Upper lobe of left lung (tissue), 6 donors: ENCODE results near the gene SKIL. TPM values are rescaled to one million over a fixed set of nuclear protein-coding genes. Genes with fewer than 3 reads are reported as not detected.

Experiments used
- ATAC-seq, 2 donors: fragments of 200-7000 bp; cut with Tn5 transposase; one replicate each; pipeline ENCODE4 v1.9.1; 2022; ENCODE audit warnings: mild to moderate bottlenecking in 2 of 2, moderate library complexity in 2 of 2; ENCODE audit not compliant: low FRiP score in 2 of 2
- DNase-seq, 2 donors: peaks; one replicate each; pipeline ENCODE4 v3.0.0-alpha.2; 2019 to 2020
- H3K27ac ChIP-seq, 4 donors: fragments of 200-600 bp; sonication (generic); one replicate each; pipeline ENCODE4 v1.5.1; 2016 to 2019
- H3K27me3 ChIP-seq, 4 donors: fragments of 200-600 bp; sonication (generic); one replicate each; pipeline ENCODE4 v1.5.1; 2017 to 2019
- H3K36me3 ChIP-seq, 4 donors: fragments of 200-600 bp; sonication (generic); one replicate each; pipeline ENCODE4 v1.5.1; 2016 to 2019
- H3K4me1 ChIP-seq, 4 donors: fragments of 200-600 bp; sonication (generic); one replicate each; pipeline ENCODE4 v1.5.1; 2018 to 2019
- H3K4me3 ChIP-seq, 4 donors: fragments of 200-600 bp; sonication (generic); one replicate each; pipeline ENCODE4 v1.5.1; 2017 to 2019; ENCODE audit warnings: mild to moderate bottlenecking in 2 of 4, moderate library complexity in 1 of 4
- H3K9me3 ChIP-seq, 4 donors: fragments of 200-600 bp; sonication (generic); one replicate each; pipeline ENCODE4 v1.5.1; 2018 to 2019
- CTCF ChIP-seq, 6 experiments: fragments of 450-650 bp in 4 of 6; fragments of 200-600 bp in 2 of 6; sonication (generic) in 2 of 6; IDR thresholded peaks; one replicate each; pipeline ENCODE4 v1.5.1; 2016 to 2019; ENCODE audit warnings: antibody characterized with exemption in 6 of 6
- EP300 ChIP-seq, 4 donors: sonication (generic); formaldehyde crosslinking; IDR thresholded peaks; one replicate each; pipeline ENCODE4 v1.5.1; 2017; ENCODE audit warnings: antibody characterized with exemption in 4 of 4, control low read depth in 2 of 4
- POLR2A ChIP-seq, 4 donors: fragments of 450-650 bp; IDR thresholded peaks; one replicate each; pipeline ENCODE4 v1.5.1; 2016 to 2017; ENCODE audit warnings: antibody characterized with exemption in 4 of 4, mild to moderate bottlenecking in 2 of 4
- POLR2AphosphoS5 ChIP-seq, 2 donors: sonication (generic); formaldehyde crosslinking; IDR thresholded peaks; one replicate each; pipeline ENCODE4 v1.5.1; 2017; ENCODE audit warnings: antibody characterized with exemption in 2 of 2
- WGBS, 2 donors: methylation state at CpG; one replicate each; pipeline ENCODE4 v1.1.5; 2017 to 2018; 5-methylcytosine and 5-hydroxymethylcytosine counted together
- total RNA-seq, 6 donors: library from RNA; depleted of rRNA in 4 of 6; stranded (reverse); fragments of >200 nt in 4 of 6; gene quantifications; one replicate each; pipeline versions ENCODE4 v1.1.0 to v1.2.1, GENCODE V29; 2016 to 2021
- donor health status: DM: no; HTN: no; CAD: no; lungs with moderate emphysema.
- donor health status: DM: no; HTN: yes; CAD: no; lungs with severe emphysema.

SKIL gene
- total RNA-seq, result 10 to 100 TPM; 26.2 to 80.8 (median 69.3) TPM

- peaks cover 31 to 50% (median 40%) of the 10 kb centered on the region in 4 donors for H3K4me1 ChIP-seq
- peak; percentile 16 to 97 (median 87) for TF ChIP-seq POLR2A (IDR thresholded peaks at IDR 0.05)
- peak in 2 of 4 donors; percentile 39 to 57 for TF ChIP-seq EP300 (IDR thresholded peaks at IDR 0.05)
- peak; percentile 93 to 95 for TF ChIP-seq POLR2AphosphoS5 (IDR thresholded peaks at IDR 0.05)
- TF ChIP-seq CTCF (IDR thresholded peaks at IDR 0.05), result peak in 4 of 6 experiments; percentile 27 to 73 (median 62)
- no peaks in the 10 kb centered on the region for H3K27me3 ChIP-seq
- no peaks in the 10 kb centered on the region for H3K9me3 ChIP-seq
- WGBS, 2 donors, result 0% methylated on average over 42 of the region's 124 CpGs; no CpG with 5 or more reads in 1 of the 2 donors
- peak within 1 kb of the TSS; percentile 87 to 99 (median 92) for H3K4me3 ChIP-seq
- peak; percentile 88 to 93 for ATAC-seq
- peak within 1 kb of the TSS; percentile 99 to 100 (median 100) for H3K27ac ChIP-seq
- peak; percentile 99 for DNase-seq
- H3K36me3 ChIP-seq, result peaks cover 0 to 26% (median 4%) of the 10 kb centered on the region in 4 donors
Observed at GRCh38 chr3:170357176-170358041, at the start of gene SKIL. SKIL (plus strand) TSS chr3:170357715; CDS start chr3:170360332, 2,617 bp downstream.

GRCh38 chr3:170309046-170309445 is 48.5 kb upstream of the SKIL start:
- no peaks in the 10 kb centered on the region for H3K36me3 ChIP-seq
- TF ChIP-seq POLR2AphosphoS5 (IDR thresholded peaks at IDR 0.05) (no peak), EP300 (IDR thresholded peaks at IDR 0.05) (no peak), CTCF (IDR thresholded peaks at IDR 0.05) (no peak), POLR2A (IDR thresholded peaks at IDR 0.05) (no peak)
- H3K4me3 ChIP-seq, result no peak overlapping the region
- H3K27me3 ChIP-seq, result no peaks in the 10 kb centered on the region
- H3K27ac ChIP-seq, result no peak overlapping the region
- H3K9me3 ChIP-seq, result no peaks in the 10 kb centered on the region
- ATAC-seq (no peak), DNase-seq (no peak)
- WGBS, 2 donors, result 50 to 62% methylated on average over 1 of the region's 1 CpG
- no peaks in the 10 kb centered on the region for H3K4me1 ChIP-seq

GRCh38 chr3:170317954-170318353 is 39.6 kb upstream of the SKIL start:
- WGBS, 2 donors, result 81 to 86% methylated on average over 3 of the region's 3 CpGs
- H3K4me3 ChIP-seq, result no peak overlapping the region
- no peaks in the 10 kb centered on the region for H3K27me3 ChIP-seq
- TF ChIP-seq POLR2AphosphoS5 (IDR thresholded peaks at IDR 0.05) (no peak), EP300 (IDR thresholded peaks at IDR 0.05) (no peak), POLR2A (IDR thresholded peaks at IDR 0.05) (no peak), CTCF (IDR thresholded peaks at IDR 0.05) (no peak)
- no peaks in the 10 kb centered on the region for H3K36me3 ChIP-seq
- no peaks in the 10 kb centered on the region for H3K4me1 ChIP-seq
- no peak for ATAC-seq
- no peak overlapping the region for H3K27ac ChIP-seq
- H3K9me3 ChIP-seq, result no peaks in the 10 kb centered on the region
- DNase-seq, result no peak

- no peaks in the 10 kb centered on the region for H3K4me1 ChIP-seq
- no peak for ATAC-seq
- DNase-seq, result no peak
- no peak overlapping the region for H3K27ac ChIP-seq
- H3K36me3 ChIP-seq, result no peaks in the 10 kb centered on the region
- TF ChIP-seq POLR2A (IDR thresholded peaks at IDR 0.05) (no peak), CTCF (IDR thresholded peaks at IDR 0.05) (no peak), POLR2AphosphoS5 (IDR thresholded peaks at IDR 0.05) (no peak), EP300 (IDR thresholded peaks at IDR 0.05) (no peak)
- no peaks in the 10 kb centered on the region for H3K9me3 ChIP-seq
- H3K27me3 ChIP-seq, result no peaks in the 10 kb centered on the region
- WGBS, 2 donors, result 58 to 65% methylated on average over 7 of the region's 7 CpGs
- no peak overlapping the region for H3K4me3 ChIP-seq
Observed at GRCh38 chr3:170320461-170321121, 36.9 kb upstream of the SKIL start.
